ENCODE results near the gene MED8. TPM values are rescaled to one million over a fixed set of nuclear protein-coding genes. Genes with fewer than 3 reads are reported as not detected.
"Not testable (repeated sequence)": the region's sequence is repeated elsewhere in the genome, so short reads cannot be mapped to it uniquely, and the experiment has no call there.

MED8 gene
- total and polyA plus RNA-seq, 4 experiments from 2014 or later: 34.0 to 42.3 (median 35.8) TPM

- H3K4me3 ChIP-seq (ENCODE audit: low read length in 2 of 2): no peak overlapping the region
- peaks cover 26% of the 10 kb centered on the region for H3K36me3 ChIP-seq (ENCODE audit: insufficient read depth, low read length)
- no peak for DNase-seq
- H3K4me1 ChIP-seq (ENCODE audit: insufficient read depth, low read length): no peaks in the 10 kb centered on the region
- H3K27ac ChIP-seq (ENCODE audit: low read depth, low read length): no peak overlapping the region
- ChIA-PET CTCF (ENCODE audit: partially characterized antibody) (interaction anchor here (6.9 kb wide), 1 partner anchor 182 kb away, joined by 218 read pairs; no protein-coding TSS in a partner anchor), POLR2A (ENCODE audit: partially characterized antibody) (no interaction called here)
- H3K27ac Mint-ChIP-seq: peak overlapping the region in 1 of 7 donors; percentile 59
- intact Hi-C loops (cut with micrococcal nuclease): no loop called here
- peaks cover 0 to 11% (median 5%) of the 10 kb centered on the region in 4 donors for H3K4me1 Mint-ChIP-seq
- H3K4me3 Mint-ChIP-seq: no peak overlapping the region
- H3K36me3 Mint-ChIP-seq: peaks cover 44 to 46% of the 10 kb centered on the region in 2 donors
- no peaks in the 10 kb centered on the region for H3K27me3 ChIP-seq (ENCODE audit: insufficient read depth, low read length)
- no peaks in the 10 kb centered on the region for H3K27me3 Mint-ChIP-seq
- no peaks in the 10 kb centered on the region for H3K9me3 ChIP-seq (ENCODE audit: control insufficient read depth in 1 of 2, low read length in 2 of 2)
- H3K9me3 Mint-ChIP-seq: no peaks in the 10 kb centered on the region
Measured at GRCh38 chr1:43410571-43410970, 21.0 kb upstream of the MED8 start.

DNA sequence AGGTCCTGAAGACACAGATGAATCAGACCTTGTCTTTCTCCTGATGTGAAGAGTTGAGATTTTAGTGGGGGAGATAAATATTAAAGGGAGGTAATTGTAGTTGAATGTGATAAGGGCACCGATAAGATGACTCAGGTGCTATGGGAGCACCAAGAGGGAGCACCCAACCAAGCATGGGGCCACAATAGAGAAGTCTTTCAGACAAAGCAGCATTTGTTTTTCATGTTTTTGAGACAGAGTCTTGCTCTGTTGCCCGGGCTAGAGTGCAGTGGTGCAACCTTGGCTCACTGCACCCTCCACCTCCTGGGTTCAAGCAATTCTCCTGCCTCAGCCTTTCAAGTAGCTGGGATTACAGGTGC, 16.3 kb upstream of the MED8 start:
- ChIA-PET POLR2A (ENCODE audit: partially characterized antibody) (no interaction called here), CTCF (ENCODE audit: partially characterized antibody) (interaction anchor here (1.2 to 1.4 kb wide), 2 partner anchors 9 to 179 kb away, joined by 3 to 4 read pairs; no protein-coding TSS in a partner anchor)
- Mint-ChIP-seq H3K4me1 (peaks cover 0 to 13% (median 6%) of the 10 kb centered on the region in 4 donors), H3K4me3 (no peak overlapping the region), H3K27me3 (no peaks in the 10 kb centered on the region), H3K27ac (no peak overlapping the region), H3K36me3 (peaks cover 56 to 63% of the 10 kb centered on the region in 2 donors), H3K9me3 (no peaks in the 10 kb centered on the region)
- Histone ChIP-seq H3K27me3 (ENCODE audit: insufficient read depth, low read length) (no peaks in the 10 kb centered on the region), H3K4me1 (ENCODE audit: insufficient read depth, low read length) (no peaks in the 10 kb centered on the region), H3K9me3 (ENCODE audit: control insufficient read depth in 1 of 2, low read length in 2 of 2) (no peaks in the 10 kb centered on the region), H3K36me3 (ENCODE audit: insufficient read depth, low read length) (peaks cover 49% of the 10 kb centered on the region), H3K27ac (ENCODE audit: low read depth, low read length) (no peak overlapping the region), H3K4me3 (ENCODE audit: low read length in 2 of 2) (no peak overlapping the region)
- no peak for DNase-seq
- intact Hi-C loops (cut with micrococcal nuclease): no loop called here

GRCh38 chr1:43405219-43405875, 15.7 kb upstream of the MED8 start:
- intact Hi-C loops (cut with micrococcal nuclease): no loop called here
- peaks cover 49% of the 10 kb centered on the region for H3K36me3 ChIP-seq (ENCODE audit: insufficient read depth, low read length)
- H3K9me3 ChIP-seq (ENCODE audit: control insufficient read depth in 1 of 2, low read length in 2 of 2): no peaks in the 10 kb centered on the region
- no peaks in the 10 kb centered on the region for H3K27me3 ChIP-seq (ENCODE audit: insufficient read depth, low read length)
- H3K36me3 Mint-ChIP-seq: peaks cover 56 to 59% of the 10 kb centered on the region in 2 donors
- peak overlapping the region in 1 of 7 donors; percentile 2 for H3K27ac Mint-ChIP-seq
- DNase-seq: no peak
- no peaks in the 10 kb centered on the region for H3K4me1 ChIP-seq (ENCODE audit: insufficient read depth, low read length)
- peaks cover 0 to 13% (median 6%) of the 10 kb centered on the region in 4 donors for H3K4me1 Mint-ChIP-seq
- H3K27ac ChIP-seq (ENCODE audit: low read depth, low read length): no peak overlapping the region
- no peaks in the 10 kb centered on the region for H3K27me3 Mint-ChIP-seq
- no peak overlapping the region for H3K4me3 Mint-ChIP-seq
- ChIA-PET POLR2A (ENCODE audit: partially characterized antibody) (no interaction called here), CTCF (ENCODE audit: partially characterized antibody) (interaction anchor here (1.4 kb wide), 1 partner anchor 179 kb away, joined by 4 read pairs; no protein-coding TSS in a partner anchor)
- no peaks in the 10 kb centered on the region for H3K9me3 Mint-ChIP-seq
- H3K4me3 ChIP-seq (ENCODE audit: low read length in 2 of 2): no peak overlapping the region

DNA sequence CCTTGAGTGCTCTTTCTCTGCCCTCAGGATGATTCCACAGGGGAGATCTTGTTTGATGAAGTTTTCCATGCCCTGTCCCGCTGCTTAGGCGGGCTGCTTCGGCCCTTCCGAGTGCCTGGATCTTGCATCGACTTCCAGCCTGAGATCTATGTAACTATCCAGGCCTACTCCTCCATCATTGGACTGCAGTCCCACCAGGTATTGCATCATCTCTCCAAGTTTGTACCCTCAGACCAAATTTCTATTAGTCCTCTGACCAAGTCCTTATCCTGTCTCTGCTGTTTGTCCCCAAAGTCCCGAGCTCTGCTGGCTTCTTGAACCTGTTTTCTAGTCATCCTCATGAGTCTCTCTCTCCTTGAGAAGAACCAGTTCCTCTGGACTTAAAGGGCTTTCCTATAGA, 14.8 kb upstream of the MED8 start:
- Histone ChIP-seq H3K27me3 (ENCODE audit: insufficient read depth, low read length) (no peaks in the 10 kb centered on the region), H3K27ac (ENCODE audit: low read depth, low read length) (no peak overlapping the region), H3K9me3 (ENCODE audit: control insufficient read depth in 1 of 2, low read length in 2 of 2) (no peaks in the 10 kb centered on the region), H3K4me1 (ENCODE audit: insufficient read depth, low read length) (no peaks in the 10 kb centered on the region), H3K4me3 (ENCODE audit: low read length in 2 of 2) (no peak overlapping the region), H3K36me3 (ENCODE audit: insufficient read depth, low read length) (peaks cover 48% of the 10 kb centered on the region)
- Mint-ChIP-seq H3K4me1 (peaks cover 0 to 15% (median 7%) of the 10 kb centered on the region in 4 donors), H3K9me3 (no peaks in the 10 kb centered on the region), H3K27ac (peak overlapping the region in 1 of 7 donors; percentile 67), H3K27me3 (no peaks in the 10 kb centered on the region), H3K36me3 (peaks cover 48 to 52% of the 10 kb centered on the region in 2 donors), H3K4me3 (no peak overlapping the region)
- CTCF ChIA-PET (ENCODE audit: partially characterized antibody): no interaction called here
- POLR2A ChIA-PET (ENCODE audit: partially characterized antibody): no interaction called here
- intact Hi-C loops (cut with micrococcal nuclease): no loop called here
- no peak for DNase-seq

DNA sequence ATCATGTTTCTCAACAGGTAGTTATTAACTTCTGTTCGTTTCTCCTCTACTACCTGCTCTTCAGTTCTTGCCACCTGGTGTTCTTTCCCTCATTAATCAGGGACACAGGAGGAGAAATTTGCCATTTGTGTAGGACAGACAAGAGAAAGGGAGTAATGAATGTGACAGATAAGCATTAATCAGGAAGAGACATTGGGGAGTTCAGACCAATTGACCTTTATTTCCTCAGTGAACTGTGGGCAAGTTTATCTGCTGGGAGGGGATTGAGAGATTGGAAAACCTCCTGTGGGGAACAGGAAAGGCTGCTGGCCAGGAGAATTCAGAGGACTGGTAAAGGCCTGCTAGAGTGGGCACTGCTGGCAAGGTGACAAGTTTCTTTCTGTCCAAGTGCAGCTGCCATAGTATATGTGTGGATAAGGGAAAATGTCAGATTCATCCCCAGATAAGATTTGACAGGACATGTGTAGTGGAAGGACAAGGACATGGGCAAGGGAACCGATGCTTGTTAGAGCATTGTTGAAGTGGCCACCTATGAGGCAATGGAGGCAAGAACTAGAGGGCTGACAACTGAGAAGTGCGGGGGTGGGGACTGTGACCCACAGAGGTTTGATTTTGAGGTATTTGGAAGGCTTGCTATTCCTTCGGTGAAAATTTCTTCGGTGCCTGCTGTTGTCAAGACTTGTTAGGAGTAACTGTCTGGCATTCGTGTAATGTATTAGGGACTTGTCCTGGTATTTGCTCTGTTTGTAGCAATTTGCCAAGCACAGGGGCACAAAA, 12.7 kb upstream of the MED8 start:
- Mint-ChIP-seq H3K4me3 (no peak overlapping the region), H3K36me3 (peaks cover 39 to 52% of the 10 kb centered on the region in 2 donors), H3K4me1 (peaks cover 6 to 25% (median 12%) of the 10 kb centered on the region in 4 donors), H3K27me3 (no peaks in the 10 kb centered on the region), H3K27ac (peak overlapping the region in 1 of 7 donors; percentile 20), H3K9me3 (no peaks in the 10 kb centered on the region)
- intact Hi-C loops (cut with micrococcal nuclease): no loop called here
- no peaks in the 10 kb centered on the region for H3K9me3 ChIP-seq (ENCODE audit: control insufficient read depth in 1 of 2, low read length in 2 of 2)
- no peaks in the 10 kb centered on the region for H3K27me3 ChIP-seq (ENCODE audit: insufficient read depth, low read length)
- ChIA-PET POLR2A (ENCODE audit: partially characterized antibody) (no interaction called here), CTCF (ENCODE audit: partially characterized antibody) (no interaction called here)
- H3K4me3 ChIP-seq (ENCODE audit: low read length in 2 of 2): no peak overlapping the region
- H3K27ac ChIP-seq (ENCODE audit: low read depth, low read length): no peak overlapping the region
- no peak for DNase-seq
- H3K36me3 ChIP-seq (ENCODE audit: insufficient read depth, low read length): peaks cover 35% of the 10 kb centered on the region
- no peaks in the 10 kb centered on the region for H3K4me1 ChIP-seq (ENCODE audit: insufficient read depth, low read length)

DNA sequence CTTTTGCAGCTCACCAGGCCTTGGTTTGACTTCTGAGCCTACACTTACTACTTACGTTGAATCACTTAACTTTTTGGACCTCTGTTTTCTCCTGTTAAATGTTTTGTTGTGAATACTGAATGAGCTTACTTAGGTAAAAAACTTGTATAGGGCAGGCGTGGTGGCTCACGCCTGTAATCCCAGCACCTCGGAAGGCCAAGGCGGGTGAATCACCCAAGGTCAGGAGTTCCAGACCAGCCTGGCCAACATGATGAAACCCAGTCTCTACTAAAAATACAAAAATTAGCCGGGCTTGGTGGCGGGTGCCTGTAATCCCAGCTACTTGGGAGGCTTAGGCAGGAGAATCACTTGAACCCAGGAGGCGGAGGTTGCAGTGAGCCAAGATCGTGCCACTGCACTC, 10.8 kb upstream of the MED8 start:
- H3K27me3 ChIP-seq (ENCODE audit: insufficient read depth, low read length); POLR2A ChIA-PET (ENCODE audit: partially characterized antibody); H3K9me3 ChIP-seq (ENCODE audit: control insufficient read depth in 1 of 2, low read length in 2 of 2); H3K4me3 ChIP-seq (ENCODE audit: low read length in 2 of 2); H3K4me3 Mint-ChIP-seq; intact Hi-C loops (cut with micrococcal nuclease); H3K9me3 Mint-ChIP-seq; H3K4me1 ChIP-seq (ENCODE audit: insufficient read depth, low read length); DNase-seq; H3K27me3 Mint-ChIP-seq; H3K27ac ChIP-seq (ENCODE audit: low read depth, low read length): not testable (repeated sequence)
- CTCF ChIA-PET (ENCODE audit: partially characterized antibody): interaction anchor here (2.4 kb wide), 1 partner anchor 174 kb away, joined by 7 read pairs; no protein-coding TSS in a partner anchor
- peaks cover 31 to 56% of the 10 kb centered on the region in 2 donors for H3K36me3 Mint-ChIP-seq
- H3K27ac Mint-ChIP-seq: peak overlapping the region in 1 of 7 donors; percentile 14
- peaks cover 22% of the 10 kb centered on the region for H3K36me3 ChIP-seq (ENCODE audit: insufficient read depth, low read length)
- H3K4me1 Mint-ChIP-seq: peaks cover 8 to 29% (median 14%) of the 10 kb centered on the region in 4 donors

DNA sequence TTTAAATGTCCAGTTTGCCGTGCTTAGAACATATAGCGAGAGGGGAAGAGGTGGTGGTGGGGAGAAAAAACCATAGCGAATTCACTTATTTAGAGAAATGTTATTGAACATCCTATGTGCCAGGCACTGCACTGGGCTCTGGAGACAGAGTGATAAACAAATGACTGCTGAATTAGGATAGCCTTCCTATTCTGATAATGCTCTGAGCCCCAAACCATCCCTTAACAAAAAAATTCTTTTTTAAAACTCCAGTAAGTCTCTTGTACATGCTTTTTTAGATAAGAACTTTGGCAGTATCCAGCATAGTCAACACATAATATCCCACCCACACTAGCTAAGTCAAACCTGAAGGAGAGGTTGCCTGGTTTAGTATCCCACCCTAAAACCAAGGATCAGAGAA, 8.6 kb upstream of the MED8 start:
- intact Hi-C loops (cut with micrococcal nuclease): no loop called here
- CTCF ChIA-PET (ENCODE audit: partially characterized antibody): interaction anchor here (2.7 kb wide), 1 partner anchor 17 kb away, joined by 9 read pairs; no protein-coding TSS in a partner anchor
- Histone ChIP-seq H3K4me1 (ENCODE audit: insufficient read depth, low read length) (no peaks in the 10 kb centered on the region), H3K27me3 (ENCODE audit: insufficient read depth, low read length) (no peaks in the 10 kb centered on the region), H3K27ac (ENCODE audit: low read depth, low read length) (no peak overlapping the region), H3K9me3 (ENCODE audit: control insufficient read depth in 1 of 2, low read length in 2 of 2) (no peaks in the 10 kb centered on the region), H3K36me3 (ENCODE audit: insufficient read depth, low read length) (peaks cover 3% of the 10 kb centered on the region), H3K4me3 (ENCODE audit: low read length in 2 of 2) (no peak overlapping the region)
- Mint-ChIP-seq H3K4me3 (no peak overlapping the region), H3K27ac (no peak overlapping the region), H3K36me3 (peaks cover 20 to 48% of the 10 kb centered on the region in 2 donors), H3K4me1 (peaks cover 11 to 36% (median 18%) of the 10 kb centered on the region in 4 donors), H3K9me3 (no peaks in the 10 kb centered on the region), H3K27me3 (no peaks in the 10 kb centered on the region)
- POLR2A ChIA-PET (ENCODE audit: partially characterized antibody): interaction anchor here (0.6 to 1.2 kb wide), 3 partner anchors 10 to 878 kb away, joined by 3 to 4 read pairs (median 3); no protein-coding TSS in a partner anchor
- no peak for DNase-seq

All from CD4-positive, alpha-beta memory T cell (primary cell).